Stimulated activated CD4-positive, alpha-beta T cell treated with anti-CD3 and anti-CD28 coated beads, Interleukin-1b, Interleukin-23, amount 100 ng/mL, for 4 hours (primary cell): ENCODE measurements around the gene VWA7.
"Not testable (repeated sequence)": the region's sequence is repeated elsewhere in the genome, so short reads cannot be mapped to it uniquely, and the experiment has no call there.

ENCODE experiments used
- DNase-seq, 2 donors: peaks; one replicate each; pipeline ENCODE4 v3.0.0-alpha.2; 2020; ENCODE audit warnings: low read depth in 2 of 2

VWA7 gene

GRCh38 chr6:31776989-31777666, at the start of gene VWA7:
Gene VWA7, minus strand, starts transcription at chr6:31777328. Its CDS starts 549 bp downstream, at chr6:31776779.
- DNase-seq = peak; percentile 73 to 77

GRCh38 chr6:31826793-31827285, 49.7 kb upstream of the VWA7 start:
- no peak for DNase-seq

GRCh38 chr6:31825553-31825952, 48.4 kb upstream of the VWA7 start:
- no peak for DNase-seq

- not testable (repeated sequence) for DNase-seq
Measured at GRCh38 chr6:31823592-31824196, 46.6 kb upstream of the VWA7 start.

GRCh38 chr6:31822036-31822821, 45.1 kb upstream of the VWA7 start:
- peak in 1 of 2 donors; percentile 53 for DNase-seq

GRCh38 chr6:31821301-31822035, 44.3 kb upstream of the VWA7 start:
- peak; percentile 44 to 70 for DNase-seq

- not testable (repeated sequence) for DNase-seq
Measured at GRCh38 chr6:31820399-31820798, 43.3 kb upstream of the VWA7 start.

- no peak for DNase-seq
Measured at GRCh38 chr6:31819871-31820299, 42.8 kb upstream of the VWA7 start.

GRCh38 chr6:31817929-31818511, 40.9 kb upstream of the VWA7 start:
- DNase-seq = not testable (repeated sequence)

- not testable (repeated sequence) for DNase-seq
Measured at GRCh38 chr6:31817133-31817928, 40.2 kb upstream of the VWA7 start.

GRCh38 chr6:31815025-31815838, 38.1 kb upstream of the VWA7 start, which contains the start of the genes HSPA1A and HSPA1L:
Gene HSPA1A, plus strand, starts transcription at chr6:31815543. Its CDS starts 214 bp downstream, at chr6:31815757.
Gene HSPA1L, minus strand, starts transcription at chr6:31815283. Its CDS starts 3,311 bp downstream, at chr6:31811972.
- DNase-seq = peak; percentile 40 to 48

- peak; percentile 46 to 57 for DNase-seq
Measured at GRCh38 chr6:31814677-31815024, 37.5 kb upstream of the VWA7 start.

GRCh38 chr6:31813465-31813849, 36.3 kb upstream of the VWA7 start:
- no peak for DNase-seq

- DNase-seq = no peak
Measured at GRCh38 chr6:31811645-31812044, 34.5 kb upstream of the VWA7 start.

- DNase-seq = not testable (repeated sequence)
Measured at GRCh38 chr6:31808599-31808998, 31.5 kb upstream of the VWA7 start.

- DNase-seq = peak; percentile 96 to 97
Measured at GRCh38 chr6:31806470-31807272, 29.5 kb upstream of the VWA7 start, which contains the start of gene LSM2. Gene LSM2, minus strand, starts transcription at chr6:31806966. Its CDS starts 209 bp downstream, at chr6:31806757.

- no peak for DNase-seq
Measured at GRCh38 chr6:31805939-31806469, 28.9 kb upstream of the VWA7 start.
